ENCODE measurements around the gene SAV1. TPM values are rescaled to one million over a fixed set of nuclear protein-coding genes. Genes with fewer than 3 reads are reported as not detected.

Gene SAV1
- total RNA-seq, 2 experiments from 2014 or later = 7.9 to 8.8 TPM

DNA sequence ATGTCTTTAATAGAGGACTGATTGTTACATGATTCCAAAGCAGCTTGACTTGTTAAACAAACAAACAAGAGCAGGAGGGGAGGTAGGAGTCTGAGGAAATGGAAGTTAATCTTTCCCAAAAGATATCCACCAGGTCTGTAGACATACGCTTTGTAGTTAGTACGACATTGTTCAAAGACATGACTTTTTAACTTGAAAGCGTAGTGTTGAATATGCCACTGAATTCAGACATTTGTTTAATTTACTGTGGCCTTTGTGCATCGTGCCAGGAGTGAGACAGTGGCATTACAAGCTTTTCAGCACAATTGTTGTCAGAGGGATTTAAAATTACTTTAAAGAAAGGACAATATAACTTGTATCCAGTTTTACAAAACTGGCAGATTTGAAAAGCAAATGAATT lies 53.0 kb downstream of the SAV1 start:
- no peak overlapping the region for H3K4me3 ChIP-seq (ENCODE audit: low read length)
- H3K27me3 ChIP-seq (ENCODE audit: control insufficient read depth in 1 of 2, insufficient read depth in 2 of 2, low read length in 2 of 2) = no peaks in the 10 kb centered on the region
- H3K27ac ChIP-seq (ENCODE audit: low read depth in 1 of 2, low read length in 2 of 2) = no peak overlapping the region
- no peak for ATAC-seq (ENCODE audit: poor library complexity)
- H3K27me3 Mint-ChIP-seq = no peaks in the 10 kb centered on the region
- DNase-seq = no peak
- H3K36me3 Mint-ChIP-seq (ENCODE audit: low read depth) = no peaks in the 10 kb centered on the region
- ChIA-PET POLR2A (no interaction called here), CTCF (no interaction called here)
- intact Hi-C loops (cut with DNase I, micrococcal nuclease) = loop anchor here in 1 of 2 experiments (5.0 kb wide), 1 partner anchor 162 kb away; no protein-coding TSS in a partner anchor
- H3K4me1 ChIP-seq (ENCODE audit: insufficient read depth, low read length) = no peaks in the 10 kb centered on the region
- H3K4me3 Mint-ChIP-seq = no peak overlapping the region
- TF ChIP-seq, protein P1, sequence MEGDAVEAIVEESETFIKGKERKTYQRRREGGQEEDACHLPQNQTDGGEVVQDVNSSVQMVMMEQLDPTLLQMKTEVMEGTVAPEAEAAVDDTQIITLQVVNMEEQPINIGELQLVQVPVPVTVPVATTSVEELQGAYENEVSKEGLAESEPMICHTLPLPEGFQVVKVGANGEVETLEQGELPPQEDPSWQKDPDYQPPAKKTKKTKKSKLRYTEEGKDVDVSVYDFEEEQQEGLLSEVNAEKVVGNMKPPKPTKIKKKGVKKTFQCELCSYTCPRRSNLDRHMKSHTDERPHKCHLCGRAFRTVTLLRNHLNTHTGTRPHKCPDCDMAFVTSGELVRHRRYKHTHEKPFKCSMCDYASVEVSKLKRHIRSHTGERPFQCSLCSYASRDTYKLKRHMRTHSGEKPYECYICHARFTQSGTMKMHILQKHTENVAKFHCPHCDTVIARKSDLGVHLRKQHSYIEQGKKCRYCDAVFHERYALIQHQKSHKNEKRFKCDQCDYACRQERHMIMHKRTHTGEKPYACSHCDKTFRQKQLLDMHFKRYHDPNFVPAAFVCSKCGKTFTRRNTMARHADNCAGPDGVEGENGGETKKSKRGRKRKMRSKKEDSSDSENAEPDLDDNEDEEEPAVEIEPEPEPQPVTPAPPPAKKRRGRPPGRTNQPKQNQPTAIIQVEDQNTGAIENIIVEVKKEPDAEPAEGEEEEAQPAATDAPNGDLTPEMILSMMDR (IDR thresholded peaks at IDR 0.05) = no peak
- H3K36me3 ChIP-seq (ENCODE audit: insufficient read depth, low read length) = no peaks in the 10 kb centered on the region
- no peaks in the 10 kb centered on the region for H3K9me3 ChIP-seq (ENCODE audit: control insufficient read depth in 1 of 2, insufficient read depth in 1 of 2, low read length in 2 of 2)
- H3K4me1 Mint-ChIP-seq (ENCODE audit: low read depth) = no peaks in the 10 kb centered on the region
- no peak overlapping the region for H3K27ac Mint-ChIP-seq
- no peaks in the 10 kb centered on the region for H3K9me3 Mint-ChIP-seq

DNA sequence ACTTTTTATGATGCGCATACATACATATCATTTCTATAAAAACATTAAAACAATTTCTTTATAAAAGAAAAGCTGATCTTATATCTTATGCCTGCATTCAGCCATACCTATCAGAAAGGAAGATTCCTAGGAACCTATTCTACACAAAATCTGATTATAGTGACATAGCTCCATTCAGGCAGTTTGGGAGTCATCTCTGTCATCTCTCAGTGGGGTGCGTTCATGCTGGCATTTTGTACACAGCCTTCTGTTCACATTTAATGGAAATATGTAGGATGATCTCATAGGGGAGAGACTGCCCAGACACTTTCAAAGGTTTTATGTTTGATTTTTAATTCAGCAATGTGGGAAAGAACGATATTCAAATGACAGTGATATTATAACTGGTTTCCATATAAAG lies 55.3 kb downstream of the SAV1 start:
- no peaks in the 10 kb centered on the region for H3K4me1 Mint-ChIP-seq (ENCODE audit: low read depth)
- DNase-seq (no peak), ATAC-seq (ENCODE audit: poor library complexity) (no peak)
- intact Hi-C loops (cut with DNase I, micrococcal nuclease) = no loop called here
- no peaks in the 10 kb centered on the region for H3K9me3 Mint-ChIP-seq
- no peaks in the 10 kb centered on the region for H3K9me3 ChIP-seq (ENCODE audit: control insufficient read depth in 1 of 2, insufficient read depth in 1 of 2, low read length in 2 of 2)
- H3K27ac ChIP-seq (ENCODE audit: low read depth in 1 of 2, low read length in 2 of 2) = no peak overlapping the region
- ChIA-PET POLR2A (no interaction called here), CTCF (no interaction called here)
- no peak overlapping the region for H3K27ac Mint-ChIP-seq
- H3K27me3 ChIP-seq (ENCODE audit: control insufficient read depth in 1 of 2, insufficient read depth in 2 of 2, low read length in 2 of 2) = no peaks in the 10 kb centered on the region
- H3K4me1 ChIP-seq (ENCODE audit: insufficient read depth, low read length) = no peaks in the 10 kb centered on the region
- H3K36me3 Mint-ChIP-seq (ENCODE audit: low read depth) = no peaks in the 10 kb centered on the region
- H3K36me3 ChIP-seq (ENCODE audit: insufficient read depth, low read length) = no peaks in the 10 kb centered on the region
- H3K4me3 ChIP-seq (ENCODE audit: low read length) = no peak overlapping the region
- TF ChIP-seq, protein P1 (IDR thresholded peaks at IDR 0.05) = no peak
- H3K27me3 Mint-ChIP-seq = no peaks in the 10 kb centered on the region
- no peak overlapping the region for H3K4me3 Mint-ChIP-seq

DNA sequence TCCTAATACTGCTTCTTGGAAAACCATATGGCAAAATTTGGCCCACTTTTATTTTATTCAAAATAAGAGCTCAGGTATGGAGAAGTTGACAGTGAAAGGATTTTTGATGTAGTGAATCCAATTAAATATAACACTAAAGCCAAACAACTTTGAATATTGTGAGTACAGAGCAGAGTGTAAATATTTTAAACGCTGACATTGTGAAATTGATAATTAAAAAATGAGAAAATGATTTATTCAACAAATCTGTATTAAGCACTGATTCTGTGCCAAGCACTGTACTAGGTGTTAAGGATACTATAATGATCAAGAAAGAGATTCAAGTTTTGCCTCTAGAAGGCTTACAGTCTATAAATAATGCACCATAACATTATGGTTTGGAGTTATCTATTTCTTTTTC lies 57.6 kb downstream of the SAV1 start:
- Histone ChIP-seq H3K4me1 (ENCODE audit: insufficient read depth, low read length) (no peaks in the 10 kb centered on the region), H3K4me3 (ENCODE audit: low read length) (no peak overlapping the region), H3K9me3 (ENCODE audit: control insufficient read depth in 1 of 2, insufficient read depth in 1 of 2, low read length in 2 of 2) (no peaks in the 10 kb centered on the region), H3K27me3 (ENCODE audit: control insufficient read depth in 1 of 2, insufficient read depth in 2 of 2, low read length in 2 of 2) (no peaks in the 10 kb centered on the region), H3K27ac (ENCODE audit: low read depth in 1 of 2, low read length in 2 of 2) (no peak overlapping the region), H3K36me3 (ENCODE audit: insufficient read depth, low read length) (no peaks in the 10 kb centered on the region)
- no peak for ATAC-seq (ENCODE audit: poor library complexity)
- Mint-ChIP-seq H3K27me3 (no peaks in the 10 kb centered on the region), H3K4me3 (no peak overlapping the region), H3K4me1 (ENCODE audit: low read depth) (no peaks in the 10 kb centered on the region), H3K9me3 (no peaks in the 10 kb centered on the region), H3K27ac (no peak overlapping the region), H3K36me3 (ENCODE audit: low read depth) (no peaks in the 10 kb centered on the region)
- ChIA-PET POLR2A (no interaction called here), CTCF (no interaction called here)
- intact Hi-C loops (cut with DNase I, micrococcal nuclease) = no loop called here
- TF ChIP-seq, protein P1 (IDR thresholded peaks at IDR 0.05) = no peak
- DNase-seq = no peak
